ENCODE data around the gene GALNT14.

GALNT14 gene

DNA sequence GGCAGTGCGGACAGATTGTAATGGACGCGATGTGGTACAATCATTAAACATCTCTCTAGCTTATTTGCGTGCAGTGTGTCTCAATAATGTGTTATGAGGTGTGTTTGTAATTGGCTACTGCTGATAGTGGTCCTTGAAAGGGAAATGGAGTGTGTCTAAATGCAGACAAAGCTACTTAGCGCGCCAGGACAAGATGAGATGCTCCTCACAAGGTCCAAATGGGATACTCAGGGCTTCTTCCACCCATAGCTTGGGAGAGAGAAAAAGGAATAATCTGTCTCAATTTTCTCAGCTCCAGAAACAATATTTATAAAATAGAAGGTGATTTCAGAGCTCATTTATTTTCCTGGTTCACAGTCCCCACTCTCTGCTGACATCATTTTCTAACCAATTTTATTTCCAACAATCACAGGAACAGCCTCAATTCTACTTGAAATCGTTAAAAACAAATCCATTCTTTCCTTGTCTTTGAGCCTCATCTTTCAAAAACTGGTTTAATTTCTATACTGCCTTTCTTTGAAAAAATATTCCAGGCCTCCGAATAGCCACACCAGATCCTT, 28.5 kb downstream of the GALNT14 start:
- Histone ChIP-seq H3K9ac (ENCODE audit: low read length) (no peak overlapping the region), H3K9me3 (ENCODE audit: control insufficient read depth, insufficient read depth, low read depth, low read length) (peaks cover 5% of the 10 kb centered on the region; the same call in 1 of the 2 replicates), H3K27ac (ENCODE audit: low read depth, low read length) (no peak overlapping the region), H3K27me3 (ENCODE audit: control insufficient read depth, insufficient read depth, low read length) (0 out of 2 replicates have a peak, but pooled peaks cover 4% of the 10 kb centered on the region), H3K4me3 (ENCODE audit: low read depth, low read length) (no peak overlapping the region), H3K36me3 (ENCODE audit: control insufficient read depth, insufficient read depth, low read length) (no peaks in the 10 kb centered on the region), H3K4me1 (ENCODE audit: control insufficient read depth, insufficient read depth, low read length) (0 out of 2 replicates have a peak, but pooled peaks cover 5% of the 10 kb centered on the region)

- no peaks in the 10 kb centered on the region for H3K36me3 ChIP-seq (ENCODE audit: control insufficient read depth, insufficient read depth, low read length)
- no peak overlapping the region for H3K4me3 ChIP-seq (ENCODE audit: low read depth, low read length)
- no peak overlapping the region for H3K27ac ChIP-seq (ENCODE audit: low read depth, low read length)
- H3K9ac ChIP-seq (ENCODE audit: low read length), result no peak overlapping the region
- no peaks in the 10 kb centered on the region for H3K9me3 ChIP-seq (ENCODE audit: control insufficient read depth, insufficient read depth, low read depth, low read length)
- 0 out of 2 replicates have a peak, but pooled peaks cover 5% of the 10 kb centered on the region for H3K4me1 ChIP-seq (ENCODE audit: control insufficient read depth, insufficient read depth, low read length)
- 0 out of 2 replicates have a peak, but pooled peaks cover 4% of the 10 kb centered on the region for H3K27me3 ChIP-seq (ENCODE audit: control insufficient read depth, insufficient read depth, low read length)
These were observed 29.5 kb downstream of the GALNT14 start for GRCh38 chr2:31108561-31109286.

DNA sequence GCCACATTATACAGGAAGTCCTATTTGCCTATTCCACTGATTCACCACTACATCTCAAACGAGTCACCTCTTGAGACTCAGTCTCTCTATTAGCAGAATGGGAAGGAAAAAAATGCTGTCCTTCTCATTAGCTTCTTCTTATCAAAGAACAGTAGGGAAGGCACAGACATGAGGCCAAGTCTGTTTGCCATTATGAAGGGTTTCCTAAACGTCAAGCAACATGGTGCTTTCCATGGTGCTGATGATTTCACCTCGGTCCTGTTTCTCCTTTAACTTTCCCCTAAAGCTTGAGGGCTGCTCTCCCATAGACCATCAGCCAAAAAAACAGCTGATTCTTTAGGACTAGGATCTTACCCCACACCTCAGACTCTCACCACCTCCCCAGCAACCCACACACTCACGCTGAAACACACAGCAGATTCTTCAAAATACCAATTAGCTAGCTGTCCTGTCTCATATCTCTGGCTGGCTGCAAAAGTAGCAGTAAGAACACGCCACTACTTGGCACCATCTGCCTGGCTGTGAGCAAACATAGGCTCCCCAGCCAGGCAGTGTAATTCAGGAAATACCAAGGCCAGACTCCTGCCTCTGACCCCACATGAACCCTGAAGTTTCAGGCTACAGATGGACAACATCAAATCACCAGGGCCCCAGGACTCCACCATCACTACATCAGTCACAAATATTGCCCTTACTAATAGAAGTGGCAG, 30.5 kb downstream of the GALNT14 start:
- no peaks in the 10 kb centered on the region for H3K9me3 ChIP-seq (ENCODE audit: control insufficient read depth, insufficient read depth, low read depth, low read length)
- no peak overlapping the region for H3K4me3 ChIP-seq (ENCODE audit: low read depth, low read length)
- 0 out of 2 replicates have a peak, but pooled peaks cover 4% of the 10 kb centered on the region for H3K27me3 ChIP-seq (ENCODE audit: control insufficient read depth, insufficient read depth, low read length)
- H3K9ac ChIP-seq (ENCODE audit: low read length), result no peak overlapping the region
- no peaks in the 10 kb centered on the region for H3K36me3 ChIP-seq (ENCODE audit: control insufficient read depth, insufficient read depth, low read length)
- H3K27ac ChIP-seq (ENCODE audit: low read depth, low read length), result no peak overlapping the region
- H3K4me1 ChIP-seq (ENCODE audit: control insufficient read depth, insufficient read depth, low read length), result 0 out of 2 replicates have a peak, but pooled peaks cover 5% of the 10 kb centered on the region

- H3K9ac ChIP-seq (ENCODE audit: low read length), result no peak overlapping the region
- no peaks in the 10 kb centered on the region for H3K36me3 ChIP-seq (ENCODE audit: control insufficient read depth, insufficient read depth, low read length)
- no peaks in the 10 kb centered on the region for H3K4me1 ChIP-seq (ENCODE audit: control insufficient read depth, insufficient read depth, low read length)
- no peak overlapping the region for H3K27ac ChIP-seq (ENCODE audit: low read depth, low read length)
- no peak overlapping the region for H3K4me3 ChIP-seq (ENCODE audit: low read depth, low read length)
- H3K27me3 ChIP-seq (ENCODE audit: control insufficient read depth, insufficient read depth, low read length), result no peaks in the 10 kb centered on the region
- H3K9me3 ChIP-seq (ENCODE audit: control insufficient read depth, insufficient read depth, low read depth, low read length), result no peaks in the 10 kb centered on the region
These were observed 36.5 kb downstream of the GALNT14 start for GRCh38 chr2:31101701-31102100.

GRCh38 chr2:31097962-31098613, 40.2 kb downstream of the GALNT14 start:
- Histone ChIP-seq H3K4me3 (ENCODE audit: low read depth, low read length) (no peak overlapping the region), H3K36me3 (ENCODE audit: control insufficient read depth, insufficient read depth, low read length) (no peaks in the 10 kb centered on the region), H3K27ac (ENCODE audit: low read depth, low read length) (no peak overlapping the region), H3K9ac (ENCODE audit: low read length) (no peak overlapping the region), H3K27me3 (ENCODE audit: control insufficient read depth, insufficient read depth, low read length) (no peaks in the 10 kb centered on the region), H3K4me1 (ENCODE audit: control insufficient read depth, insufficient read depth, low read length) (no peaks in the 10 kb centered on the region), H3K9me3 (ENCODE audit: control insufficient read depth, insufficient read depth, low read depth, low read length) (no peaks in the 10 kb centered on the region)

GRCh38 chr2:31090188-31090587, 48.1 kb downstream of the GALNT14 start:
- no peaks in the 10 kb centered on the region for H3K36me3 ChIP-seq (ENCODE audit: control insufficient read depth, insufficient read depth, low read length)
- H3K27ac ChIP-seq (ENCODE audit: low read depth, low read length), result no peak overlapping the region
- no peak overlapping the region for H3K4me3 ChIP-seq (ENCODE audit: low read depth, low read length)
- H3K9me3 ChIP-seq (ENCODE audit: control insufficient read depth, insufficient read depth, low read depth, low read length), result no peaks in the 10 kb centered on the region
- no peak overlapping the region for H3K9ac ChIP-seq (ENCODE audit: low read length)
- no peaks in the 10 kb centered on the region for H3K4me1 ChIP-seq (ENCODE audit: control insufficient read depth, insufficient read depth, low read length)
- H3K27me3 ChIP-seq (ENCODE audit: control insufficient read depth, insufficient read depth, low read length), result 0 out of 2 replicates have a peak, but pooled peaks cover 2% of the 10 kb centered on the region

DNA sequence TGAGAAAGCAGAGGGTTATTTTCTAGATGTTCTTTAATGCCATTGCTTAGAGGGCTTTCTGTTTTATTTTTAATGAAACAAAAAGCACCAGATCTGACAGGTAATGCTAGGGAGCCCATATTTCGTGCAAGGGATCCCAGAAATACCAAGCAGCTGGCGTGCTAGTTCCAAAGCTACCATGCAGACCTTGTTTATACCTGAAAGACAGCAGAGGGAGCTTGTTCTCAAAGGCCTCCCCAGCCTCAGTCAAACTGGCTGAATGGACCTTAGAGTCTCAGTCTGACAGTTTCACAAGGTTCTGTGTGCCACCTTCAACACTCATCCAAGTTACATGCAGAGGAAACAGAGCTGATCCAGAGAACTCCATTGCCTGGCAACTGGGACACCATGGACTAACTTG, 48.6 kb downstream of the GALNT14 start:
- no peaks in the 10 kb centered on the region for H3K36me3 ChIP-seq (ENCODE audit: control insufficient read depth, insufficient read depth, low read length)
- 0 out of 2 replicates have a peak, but pooled peaks cover 2% of the 10 kb centered on the region for H3K27me3 ChIP-seq (ENCODE audit: control insufficient read depth, insufficient read depth, low read length)
- H3K27ac ChIP-seq (ENCODE audit: low read depth, low read length), result no peak overlapping the region
- no peaks in the 10 kb centered on the region for H3K9me3 ChIP-seq (ENCODE audit: control insufficient read depth, insufficient read depth, low read depth, low read length)
- H3K4me1 ChIP-seq (ENCODE audit: control insufficient read depth, insufficient read depth, low read length), result no peaks in the 10 kb centered on the region
- H3K4me3 ChIP-seq (ENCODE audit: low read depth, low read length), result no peak overlapping the region
- H3K9ac ChIP-seq (ENCODE audit: low read length), result no peak overlapping the region

- Histone ChIP-seq H3K4me1 (ENCODE audit: control insufficient read depth, insufficient read depth, low read length) (no peaks in the 10 kb centered on the region), H3K27ac (ENCODE audit: low read depth, low read length) (no peak overlapping the region), H3K9ac (ENCODE audit: low read length) (no peak overlapping the region), H3K27me3 (ENCODE audit: control insufficient read depth, insufficient read depth, low read length) (0 out of 2 replicates have a peak, but pooled peaks cover 2% of the 10 kb centered on the region), H3K4me3 (ENCODE audit: low read depth, low read length) (no peak overlapping the region), H3K36me3 (ENCODE audit: control insufficient read depth, insufficient read depth, low read length) (no peaks in the 10 kb centered on the region), H3K9me3 (ENCODE audit: control insufficient read depth, insufficient read depth, low read depth, low read length) (no peaks in the 10 kb centered on the region)
These were observed 49.6 kb downstream of the GALNT14 start for GRCh38 chr2:31088504-31089195.

DNA sequence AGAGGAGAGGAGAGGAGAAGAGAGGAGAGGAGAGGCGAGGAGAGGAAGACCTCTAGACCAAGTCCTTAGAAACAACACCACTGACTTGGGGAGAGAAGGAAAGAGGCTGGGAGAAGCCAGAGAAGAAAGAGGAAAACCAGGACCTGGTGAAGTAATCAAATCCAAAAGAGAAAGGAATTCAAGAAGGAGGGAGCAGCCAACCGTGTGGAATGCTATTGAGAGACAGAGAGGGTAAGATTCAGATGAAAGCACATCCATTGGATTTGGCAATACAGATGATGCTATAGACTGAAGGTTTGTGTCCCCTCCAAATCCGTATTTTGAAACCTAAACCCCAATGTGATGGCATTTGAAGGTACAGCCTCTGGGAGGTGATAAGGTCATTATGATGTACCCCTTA, 50.7 kb downstream of the GALNT14 start:
- no peaks in the 10 kb centered on the region for H3K36me3 ChIP-seq (ENCODE audit: control insufficient read depth, insufficient read depth, low read length)
- no peak overlapping the region for H3K4me3 ChIP-seq (ENCODE audit: low read depth, low read length)
- H3K4me1 ChIP-seq (ENCODE audit: control insufficient read depth, insufficient read depth, low read length), result no peaks in the 10 kb centered on the region
- 0 out of 2 replicates have a peak, but pooled peaks cover 2% of the 10 kb centered on the region for H3K27me3 ChIP-seq (ENCODE audit: control insufficient read depth, insufficient read depth, low read length)
- no peaks in the 10 kb centered on the region for H3K9me3 ChIP-seq (ENCODE audit: control insufficient read depth, insufficient read depth, low read depth, low read length)
- H3K9ac ChIP-seq (ENCODE audit: low read length), result no peak overlapping the region
- H3K27ac ChIP-seq (ENCODE audit: low read depth, low read length), result no peak overlapping the region

- Histone ChIP-seq H3K4me1 (ENCODE audit: control insufficient read depth, insufficient read depth, low read length) (no peaks in the 10 kb centered on the region), H3K27me3 (ENCODE audit: control insufficient read depth, insufficient read depth, low read length) (0 out of 2 replicates have a peak, but pooled peaks cover 2% of the 10 kb centered on the region), H3K4me3 (ENCODE audit: low read depth, low read length) (no peak overlapping the region), H3K36me3 (ENCODE audit: control insufficient read depth, insufficient read depth, low read length) (no peaks in the 10 kb centered on the region), H3K27ac (ENCODE audit: low read depth, low read length) (no peak overlapping the region), H3K9ac (ENCODE audit: low read length) (no peak overlapping the region), H3K9me3 (ENCODE audit: control insufficient read depth, insufficient read depth, low read depth, low read length) (no peaks in the 10 kb centered on the region)
These were observed 51.6 kb downstream of the GALNT14 start for GRCh38 chr2:31086590-31086989.
